ENCODE results near the gene APOL3.
"Not testable (repeated sequence)": the region's sequence is repeated elsewhere in the genome, so short reads cannot be mapped to it uniquely, and the experiment has no call there.

APOL3 gene

GRCh38 chr22:36160499-36160942 lies at the start of gene APOL3:
Gene APOL3, minus strand, starts transcription at chr22:36160755. Its CDS starts 11,700 bp downstream, at chr22:36149055.
- peak within 1 kb of the TSS; percentile 99 for H3K27ac ChIP-seq (ENCODE audit: low read depth, low read length)
- no peaks in the 10 kb centered on the region for H3K9me3 ChIP-seq (ENCODE audit: control insufficient read depth in 5 of 5, low read length in 5 of 5)
- H3K4me3 ChIP-seq (ENCODE audit: low read depth in 1 of 5, low read length in 5 of 5) = peak within 1 kb of the TSS; percentile 66 to 91 (median 77)
- H3K36me3 ChIP-seq (ENCODE audit: control insufficient read depth in 5 of 5, insufficient read depth in 5 of 5, low read length in 5 of 5) = no peaks in the 10 kb centered on the region
- no peaks in the 10 kb centered on the region for H3K27me3 ChIP-seq (ENCODE audit: control insufficient read depth in 5 of 5, insufficient read depth in 4 of 5, low read length in 5 of 5)
- H3K4me1 ChIP-seq (ENCODE audit: control insufficient read depth in 5 of 5, insufficient read depth in 5 of 5, low read length in 5 of 5) = peaks cover 12 to 85% (median 77%) of the 10 kb centered on the region in 5 donors
- H3K9ac ChIP-seq (ENCODE audit: low read length in 5 of 5) = peak within 1 kb of the TSS; percentile 41 to 95 (median 71)

- Histone ChIP-seq H3K27ac (ENCODE audit: low read depth, low read length) (no peak overlapping the region), H3K9ac (ENCODE audit: low read length in 5 of 5) (no peak overlapping the region), H3K4me1 (ENCODE audit: control insufficient read depth in 5 of 5, insufficient read depth in 5 of 5, low read length in 5 of 5) (peaks cover 0 to 32% (median 14%) of the 10 kb centered on the region in 5 donors), H3K36me3 (ENCODE audit: control insufficient read depth in 5 of 5, insufficient read depth in 5 of 5, low read length in 5 of 5) (no peaks in the 10 kb centered on the region), H3K27me3 (ENCODE audit: control insufficient read depth in 5 of 5, insufficient read depth in 4 of 5, low read length in 5 of 5) (no peaks in the 10 kb centered on the region), H3K4me3 (ENCODE audit: low read depth in 1 of 5, low read length in 5 of 5) (no peak overlapping the region), H3K9me3 (ENCODE audit: control insufficient read depth in 5 of 5, low read length in 5 of 5) (peaks cover 0 to 3% (median 0%) of the 10 kb centered on the region in 5 donors)
These were observed 49.7 kb upstream of the APOL3 start for GRCh38 chr22:36210224-36210623.

- H3K4me1 ChIP-seq (ENCODE audit: control insufficient read depth in 5 of 5, insufficient read depth in 5 of 5, low read length in 5 of 5) = peaks cover 0 to 32% (median 14%) of the 10 kb centered on the region in 5 donors
- not testable (repeated sequence) for H3K27ac ChIP-seq (ENCODE audit: low read depth, low read length); H3K27me3 ChIP-seq (ENCODE audit: control insufficient read depth in 5 of 5, insufficient read depth in 4 of 5, low read length in 5 of 5); H3K9ac ChIP-seq (ENCODE audit: low read length in 5 of 5); H3K9me3 ChIP-seq (ENCODE audit: control insufficient read depth in 5 of 5, low read length in 5 of 5); H3K36me3 ChIP-seq (ENCODE audit: control insufficient read depth in 5 of 5, insufficient read depth in 5 of 5, low read length in 5 of 5); H3K4me3 ChIP-seq (ENCODE audit: low read depth in 1 of 5, low read length in 5 of 5)
These were observed 48.9 kb upstream of the APOL3 start for GRCh38 chr22:36209488-36209908.

GRCh38 chr22:36208914-36209313 lies 48.4 kb upstream of the APOL3 start:
- H3K4me1 ChIP-seq (ENCODE audit: control insufficient read depth in 5 of 5, insufficient read depth in 5 of 5, low read length in 5 of 5) = peaks cover 0 to 32% (median 14%) of the 10 kb centered on the region in 5 donors
- H3K9me3 ChIP-seq (ENCODE audit: control insufficient read depth in 5 of 5, low read length in 5 of 5) = peaks cover 0 to 3% (median 0%) of the 10 kb centered on the region in 5 donors
- H3K36me3 ChIP-seq (ENCODE audit: control insufficient read depth in 5 of 5, insufficient read depth in 5 of 5, low read length in 5 of 5) = no peaks in the 10 kb centered on the region
- H3K27ac ChIP-seq (ENCODE audit: low read depth, low read length) = peak overlapping the region; percentile 48
- no peak overlapping the region for H3K9ac ChIP-seq (ENCODE audit: low read length in 5 of 5)
- H3K4me3 ChIP-seq (ENCODE audit: low read depth in 1 of 5, low read length in 5 of 5) = no peak overlapping the region
- no peaks in the 10 kb centered on the region for H3K27me3 ChIP-seq (ENCODE audit: control insufficient read depth in 5 of 5, insufficient read depth in 4 of 5, low read length in 5 of 5)

GRCh38 chr22:36208162-36208765 lies 47.7 kb upstream of the APOL3 start:
- Histone ChIP-seq H3K4me1 (ENCODE audit: control insufficient read depth in 5 of 5, insufficient read depth in 5 of 5, low read length in 5 of 5) (peaks cover 0 to 32% (median 14%) of the 10 kb centered on the region in 5 donors), H3K9ac (ENCODE audit: low read length in 5 of 5) (no peak overlapping the region), H3K4me3 (ENCODE audit: low read depth in 1 of 5, low read length in 5 of 5) (no peak overlapping the region), H3K36me3 (ENCODE audit: control insufficient read depth in 5 of 5, insufficient read depth in 5 of 5, low read length in 5 of 5) (no peaks in the 10 kb centered on the region), H3K27ac (ENCODE audit: low read depth, low read length) (peak overlapping the region; percentile 48), H3K27me3 (ENCODE audit: control insufficient read depth in 5 of 5, insufficient read depth in 4 of 5, low read length in 5 of 5) (no peaks in the 10 kb centered on the region), H3K9me3 (ENCODE audit: control insufficient read depth in 5 of 5, low read length in 5 of 5) (peaks cover 0 to 3% (median 0%) of the 10 kb centered on the region in 5 donors)

- no peak overlapping the region for H3K4me3 ChIP-seq (ENCODE audit: low read depth in 1 of 5, low read length in 5 of 5)
- H3K9me3 ChIP-seq (ENCODE audit: control insufficient read depth in 5 of 5, low read length in 5 of 5) = peaks cover 0 to 3% (median 0%) of the 10 kb centered on the region in 5 donors
- H3K9ac ChIP-seq (ENCODE audit: low read length in 5 of 5) = no peak overlapping the region
- peaks cover 4 to 33% (median 22%) of the 10 kb centered on the region in 5 donors for H3K4me1 ChIP-seq (ENCODE audit: control insufficient read depth in 5 of 5, insufficient read depth in 5 of 5, low read length in 5 of 5)
- H3K27ac ChIP-seq (ENCODE audit: low read depth, low read length) = no peak overlapping the region
- no peaks in the 10 kb centered on the region for H3K36me3 ChIP-seq (ENCODE audit: control insufficient read depth in 5 of 5, insufficient read depth in 5 of 5, low read length in 5 of 5)
- no peaks in the 10 kb centered on the region for H3K27me3 ChIP-seq (ENCODE audit: control insufficient read depth in 5 of 5, insufficient read depth in 4 of 5, low read length in 5 of 5)
These were observed 45.7 kb upstream of the APOL3 start for GRCh38 chr22:36206255-36206654.

GRCh38 chr22:36205573-36205972 lies 45.0 kb upstream of the APOL3 start:
- peaks cover 4 to 28% (median 15%) of the 10 kb centered on the region in 5 donors for H3K4me1 ChIP-seq (ENCODE audit: control insufficient read depth in 5 of 5, insufficient read depth in 5 of 5, low read length in 5 of 5)
- not testable (repeated sequence) for H3K9ac ChIP-seq (ENCODE audit: low read length in 5 of 5); H3K27me3 ChIP-seq (ENCODE audit: control insufficient read depth in 5 of 5, insufficient read depth in 4 of 5, low read length in 5 of 5); H3K9me3 ChIP-seq (ENCODE audit: control insufficient read depth in 5 of 5, low read length in 5 of 5); H3K36me3 ChIP-seq (ENCODE audit: control insufficient read depth in 5 of 5, insufficient read depth in 5 of 5, low read length in 5 of 5); H3K27ac ChIP-seq (ENCODE audit: low read depth, low read length); H3K4me3 ChIP-seq (ENCODE audit: low read depth in 1 of 5, low read length in 5 of 5)

- no peak overlapping the region for H3K27ac ChIP-seq (ENCODE audit: low read depth, low read length)
- H3K36me3 ChIP-seq (ENCODE audit: control insufficient read depth in 5 of 5, insufficient read depth in 5 of 5, low read length in 5 of 5) = no peaks in the 10 kb centered on the region
- H3K4me1 ChIP-seq (ENCODE audit: control insufficient read depth in 5 of 5, insufficient read depth in 5 of 5, low read length in 5 of 5) = peaks cover 7 to 33% (median 13%) of the 10 kb centered on the region in 5 donors
- no peaks in the 10 kb centered on the region for H3K27me3 ChIP-seq (ENCODE audit: control insufficient read depth in 5 of 5, insufficient read depth in 4 of 5, low read length in 5 of 5)
- no peak overlapping the region for H3K9ac ChIP-seq (ENCODE audit: low read length in 5 of 5)
- no peak overlapping the region for H3K4me3 ChIP-seq (ENCODE audit: low read depth in 1 of 5, low read length in 5 of 5)
- peaks cover 0 to 2% (median 0%) of the 10 kb centered on the region in 5 donors for H3K9me3 ChIP-seq (ENCODE audit: control insufficient read depth in 5 of 5, low read length in 5 of 5)
These were observed 44.1 kb upstream of the APOL3 start for GRCh38 chr22:36204632-36205015.

- peaks cover 7 to 37% (median 13%) of the 10 kb centered on the region in 5 donors for H3K4me1 ChIP-seq (ENCODE audit: control insufficient read depth in 5 of 5, insufficient read depth in 5 of 5, low read length in 5 of 5)
- H3K4me3 ChIP-seq (ENCODE audit: low read depth in 1 of 5, low read length in 5 of 5) = no peak overlapping the region
- H3K27me3 ChIP-seq (ENCODE audit: control insufficient read depth in 5 of 5, insufficient read depth in 4 of 5, low read length in 5 of 5) = no peaks in the 10 kb centered on the region
- H3K36me3 ChIP-seq (ENCODE audit: control insufficient read depth in 5 of 5, insufficient read depth in 5 of 5, low read length in 5 of 5) = no peaks in the 10 kb centered on the region
- H3K27ac ChIP-seq (ENCODE audit: low read depth, low read length) = no peak overlapping the region
- no peak overlapping the region for H3K9ac ChIP-seq (ENCODE audit: low read length in 5 of 5)
- no peaks in the 10 kb centered on the region for H3K9me3 ChIP-seq (ENCODE audit: control insufficient read depth in 5 of 5, low read length in 5 of 5)
These were observed 43.6 kb upstream of the APOL3 start for GRCh38 chr22:36204001-36204631.

- H3K27ac ChIP-seq (ENCODE audit: low read depth, low read length); H3K9ac ChIP-seq (ENCODE audit: low read length in 5 of 5); H3K9me3 ChIP-seq (ENCODE audit: control insufficient read depth in 5 of 5, low read length in 5 of 5); H3K27me3 ChIP-seq (ENCODE audit: control insufficient read depth in 5 of 5, insufficient read depth in 4 of 5, low read length in 5 of 5); H3K36me3 ChIP-seq (ENCODE audit: control insufficient read depth in 5 of 5, insufficient read depth in 5 of 5, low read length in 5 of 5); H3K4me3 ChIP-seq (ENCODE audit: low read depth in 1 of 5, low read length in 5 of 5): not testable (repeated sequence)
- peaks cover 7 to 42% (median 12%) of the 10 kb centered on the region in 5 donors for H3K4me1 ChIP-seq (ENCODE audit: control insufficient read depth in 5 of 5, insufficient read depth in 5 of 5, low read length in 5 of 5)
These were observed 42.9 kb upstream of the APOL3 start for GRCh38 chr22:36203441-36203840.

All from subcutaneous abdominal adipose tissue (tissue), 5 donors.